Spleen (tissue), 7 donors: ENCODE data around the gene PLA2G2A.

Source experiments
- POLR2A ChIP-seq, 3 donors: fragments of 450-650 bp; IDR thresholded peaks; one replicate each; pipeline ENCODE4 v1.5.1; 2017; ENCODE audit warnings: antibody characterized with exemption in 3 of 3, mild to moderate bottlenecking in 1 of 3
- TF ChIP-seq, protein P1 (sequence below), 11 experiments: fragments of 200-600 bp in 7 of 11; fragments of 450-650 bp in 4 of 11; sonication (generic) in 4 of 11; IDR thresholded peaks in 8 of 11; conservative IDR thresholded peaks in 3 of 11; 1 replicate in 7 of 11; 2 replicates in 4 of 11; pipeline versions ENCODE4 v1.4.0 to v1.8.0; 2016 to 2021; ENCODE audit warnings: antibody characterized with exemption in 11 of 11, inconsistent platforms in 4 of 11, mild to moderate bottlenecking in 1 of 11
- donor health status: DM: no; HTN: no; CAD: no; lungs with moderate emphysema.
- donor health status: DM: no; HTN: no; CAD: no.
- donor health status: DM: no; HTN: no; CAD: no.

DNA sequence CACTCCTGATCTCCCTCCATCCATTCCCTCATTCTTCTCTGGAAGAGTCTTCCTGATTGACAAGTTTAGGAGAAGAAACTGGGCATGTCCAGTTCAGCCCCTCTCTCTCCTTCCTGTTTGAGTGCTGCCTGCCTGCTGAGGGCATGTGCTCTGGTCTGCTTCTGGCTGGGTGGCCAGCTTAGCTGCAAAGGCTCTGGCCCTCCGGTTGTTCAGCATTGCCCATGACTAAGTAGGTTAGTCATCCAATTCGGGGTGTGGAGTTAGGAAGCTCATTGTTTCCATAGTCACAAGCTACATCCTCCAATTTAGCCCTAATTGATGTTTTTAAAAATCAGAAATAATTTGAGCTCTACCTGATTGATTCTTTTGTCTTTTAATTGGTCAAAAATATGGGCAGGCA is 30.4 kb downstream of the PLA2G2A start:
- TF ChIP-seq, protein P1, sequence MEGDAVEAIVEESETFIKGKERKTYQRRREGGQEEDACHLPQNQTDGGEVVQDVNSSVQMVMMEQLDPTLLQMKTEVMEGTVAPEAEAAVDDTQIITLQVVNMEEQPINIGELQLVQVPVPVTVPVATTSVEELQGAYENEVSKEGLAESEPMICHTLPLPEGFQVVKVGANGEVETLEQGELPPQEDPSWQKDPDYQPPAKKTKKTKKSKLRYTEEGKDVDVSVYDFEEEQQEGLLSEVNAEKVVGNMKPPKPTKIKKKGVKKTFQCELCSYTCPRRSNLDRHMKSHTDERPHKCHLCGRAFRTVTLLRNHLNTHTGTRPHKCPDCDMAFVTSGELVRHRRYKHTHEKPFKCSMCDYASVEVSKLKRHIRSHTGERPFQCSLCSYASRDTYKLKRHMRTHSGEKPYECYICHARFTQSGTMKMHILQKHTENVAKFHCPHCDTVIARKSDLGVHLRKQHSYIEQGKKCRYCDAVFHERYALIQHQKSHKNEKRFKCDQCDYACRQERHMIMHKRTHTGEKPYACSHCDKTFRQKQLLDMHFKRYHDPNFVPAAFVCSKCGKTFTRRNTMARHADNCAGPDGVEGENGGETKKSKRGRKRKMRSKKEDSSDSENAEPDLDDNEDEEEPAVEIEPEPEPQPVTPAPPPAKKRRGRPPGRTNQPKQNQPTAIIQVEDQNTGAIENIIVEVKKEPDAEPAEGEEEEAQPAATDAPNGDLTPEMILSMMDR (IDR thresholded peaks at IDR 0.05 in 8 of 11, conservative IDR thresholded peaks at IDR 0.05 in 3 of 11), result no peak
- TF ChIP-seq POLR2A (IDR thresholded peaks at IDR 0.05), result no peak
